Measurements from ENCODE around the gene FAM234A.

DNA sequence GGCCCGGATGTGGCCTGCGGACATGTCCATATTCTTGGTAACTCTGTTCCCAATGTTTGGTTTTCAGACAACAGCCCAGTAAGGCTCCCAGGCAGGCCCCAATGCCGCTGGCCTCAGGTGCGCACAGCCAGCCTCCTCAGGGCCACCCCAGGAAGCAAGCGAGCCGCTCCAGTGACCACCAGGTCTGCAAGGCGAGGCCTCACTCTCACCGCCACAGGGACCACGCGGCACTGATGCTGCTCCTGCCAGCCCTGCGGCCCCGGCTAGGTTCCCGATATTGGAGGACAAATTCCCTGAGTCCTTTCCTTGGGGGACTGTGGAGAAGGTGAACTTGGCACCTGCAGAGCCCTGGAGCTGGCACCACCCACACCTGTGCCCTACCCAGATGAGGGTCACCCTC is 67.3 kb downstream of the FAM234A start:
- TF ChIP-seq POLR2A (IDR thresholded peaks at IDR 0.05; ENCODE audit: low read depth, low read length) (no peak), TAF1 (IDR thresholded peaks at IDR 0.05; ENCODE audit: borderline replicate concordance, low read depth, low read length) (no peak), POLR2AphosphoS5 (IDR thresholded peaks at IDR 0.05; ENCODE audit: low read depth, low read length) (no peak)
